HepG2 (cell line): ENCODE data around the gene AKR7A3. TPM values are rescaled to one million over a fixed set of nuclear protein-coding genes. Genes with fewer than 3 reads are reported as not detected.

Experiments
- ATAC-seq: fragments of 200-7000 bp; cut with Tn5 transposase; 3 replicates; pipeline ENCODE4 v1.9.1; 2020; ENCODE audit warnings: mild to moderate bottlenecking, moderate library complexity
- BruUV-seq: library from RNA; stranded (reverse); fragments of 400-500 nt; replicated peaks from 2 replicates; lab custom pipeline; 2021; lab: Mats Ljungman, UMichigan
- CTCF ChIA-PET: fragments of 300-600 bp; formaldehyde crosslinking; extraction: SDS; loops from one replicate; lab custom pipeline; 2021; ENCODE audit warnings: low total read pairs, inconsistent platforms, low intra/inter-chr PET ratio; lab: Yijun Ruan, JAX
- POLR2A ChIA-PET: fragments of 350-600 bp; sonication (Branson Sonifier 250); formaldehyde crosslinking; loops from one replicate; lab custom pipeline; 2020; ENCODE audit warnings: antibody characterized with exemption, inconsistent platforms; lab: Yijun Ruan, JAX
- DNase-seq: peaks from one replicate; pipeline ENCODE4 v3.0.0-alpha.2; 2015; ENCODE audit warnings: low spot score
- FAIRE-seq: peaks from 3 replicates; lab custom pipeline; 2011; peaks lifted over from hg19 to GRCh38; lab: Jason Lieb, UNC
- H2AFZ ChIP-seq: one replicate; pipeline ENCODE4 v1.6.1; 2011; ENCODE audit warnings: low read length, inconsistent platforms
- H3K27ac ChIP-seq: fragments of 300-600 bp; 3 replicates; pipeline ENCODE4 v1.8.0; 2011; ENCODE audit warnings: mixed run types, mild to moderate bottlenecking, mixed read lengths, low read length, inconsistent platforms; ENCODE audit not compliant: insufficient read depth; ENCODE audit errors: extremely low read length
- H3K27me3 ChIP-seq, 2 experiments: fragments of 200-600 bp in 1 of 2; 2 replicates in 1 of 2; 3 replicates in 1 of 2; pipeline versions ENCODE4 v1.6.0 to v1.8.0; 2011; ENCODE audit warnings: low read length in 2 of 2, mild to moderate bottlenecking in 2 of 2, moderate library complexity in 2 of 2, inconsistent platforms in 1 of 2; ENCODE audit not compliant: insufficient read depth in 2 of 2, control insufficient read depth in 1 of 2
- H3K36me3 ChIP-seq, 2 experiments: fragments of 200-600 bp in 1 of 2; replicated peaks in 1 of 2; 2 replicates in 1 of 2; 3 replicates in 1 of 2; pipeline versions ENCODE4 v1.5.1 to v1.8.0; 2011; ENCODE audit warnings: low read length in 2 of 2, inconsistent platforms in 1 of 2; ENCODE audit not compliant: insufficient read depth in 2 of 2, control insufficient read depth in 1 of 2
- H3K4me1 ChIP-seq: 2 replicates; pipeline ENCODE4 v1.5.1; 2012; ENCODE audit warnings: low read length, inconsistent platforms; ENCODE audit not compliant: insufficient read depth
- H3K4me2 ChIP-seq: 2 replicates; pipeline ENCODE4 v1.6.0; 2011; ENCODE audit warnings: low read depth, low read length, inconsistent platforms
- H3K4me3 ChIP-seq, 3 experiments: fragments of 200-600 bp in 1 of 3; sonication (generic), shearing (Covaris generic) in 1 of 3; replicated peaks in 1 of 3; 2 replicates each; pipeline ENCODE4 v1.5.1; 2011 to 2016; ENCODE audit warnings: low read length in 3 of 3, inconsistent platforms in 2 of 3, low read depth in 2 of 3, mild to moderate bottlenecking in 2 of 3, control low read depth in 1 of 3, mixed read lengths in 1 of 3; ENCODE audit not compliant: insufficient read depth in 1 of 3
- H3K79me2 ChIP-seq: one replicate; pipeline ENCODE4 v1.6.1; 2011; ENCODE audit warnings: low read length, inconsistent platforms; ENCODE audit not compliant: insufficient read depth
- H3K9ac ChIP-seq: 2 replicates; pipeline ENCODE4 v1.6.0; 2011; ENCODE audit warnings: mild to moderate bottlenecking, low read depth, low read length, inconsistent platforms; ENCODE audit not compliant: insufficient read depth
- H3K9me3 ChIP-seq: 2 replicates; pipeline ENCODE4 v1.5.1; 2012; ENCODE audit warnings: mild to moderate bottlenecking, low read length
- H4K20me1 ChIP-seq: 2 replicates; pipeline ENCODE4 v1.6.0; 2011; ENCODE audit warnings: inconsistent platforms, mild to moderate bottlenecking, low read length, moderate library complexity; ENCODE audit not compliant: insufficient read depth
- ETV5 ChIP-seq: IDR thresholded peaks from 2 replicates; pipeline ENCODE4 v1.6.1; 2018; ENCODE audit warnings: missing biosample characterization, missing genetic modification reagents, inconsistent platforms, borderline replicate concordance
- KDM4B ChIP-seq: sonication (generic); formaldehyde crosslinking; IDR thresholded peaks from 2 replicates; pipeline ENCODE4 v1.4.0; 2020; ENCODE audit warnings: missing genetic modification reagents
- POLR2A ChIP-seq, 2 experiments: IDR thresholded peaks; 2 replicates each; pipeline ENCODE4 v1.6.1; 2011; ENCODE audit warnings: low read depth in 2 of 2, low read length in 2 of 2, mild to moderate bottlenecking in 1 of 2, moderate library complexity in 1 of 2; ENCODE audit not compliant: insufficient read depth in 1 of 2
- ZNF143 ChIP-seq: sonication (generic); formaldehyde crosslinking; IDR thresholded peaks from 2 replicates; pipeline ENCODE4 v1.4.0; 2020; ENCODE audit warnings: missing genetic modification reagents
- ZNF367 ChIP-seq: sonication (generic); formaldehyde crosslinking; IDR thresholded peaks from 2 replicates; pipeline ENCODE4 v1.4.0; 2020; ENCODE audit warnings: missing genetic modification reagents, borderline replicate concordance
- ZNF83 ChIP-seq: sonication (generic); formaldehyde crosslinking; IDR thresholded peaks from 2 replicates; pipeline ENCODE4 v1.4.0; 2020; ENCODE audit warnings: missing genetic modification reagents, mild to moderate bottlenecking, borderline replicate concordance
- whole genome bisulfite sequencing: methylation state at CpG from one replicate; pipeline ENCODE4 v1.1.6; 2017; ENCODE audit warnings: low lambda C conversion rate; 5-methylcytosine and 5-hydroxymethylcytosine counted together
- in situ Hi-C: cut with HindIII; loops from 2 replicates; pipeline ENCODE4 v1.10.0; 2017; ENCODE audit warnings: low pct_unique_long_range_greater_than_20kb; ENCODE audit not compliant: extremely low pct_ligation_motif_present
- intact Hi-C: fragments of 100-400 bp; cut with micrococcal nuclease; formaldehyde crosslinking; loops from one replicate; pipeline ENCODE4 v1.10.0; 2022; ENCODE audit not compliant: unreplicated experiment
- polyA plus RNA-seq, 8 experiments: library from polyadenylated mRNA; depleted of rRNA in 3 of 8; stranded (reverse) in 7 of 8; unstranded in 1 of 8; fragments of >200 nt; fragmentation: Illumina TruSeq in 4 of 8; extraction: Trizol in 4 of 8; gene quantifications; 2 replicates each; pipeline versions ENCODE4 v1.2.1 to v1.2.3, GENCODE V29; 2011 to 2016; ENCODE audit warnings: low read depth in 4 of 8, missing spikeins in 1 of 8, mixed read lengths in 1 of 8; ENCODE audit not compliant: insufficient read depth in 1 of 8
- total RNA-seq, 5 experiments: library from RNA; depleted of rRNA; stranded (reverse); fragments of >200 nt; fragmentation: Illumina TruSeq; extraction: Trizol; gene quantifications; 2 replicates each; pipeline ENCODE4 v1.2.3, GENCODE V29; 2016; ENCODE audit warnings: low read depth in 1 of 5

AKR7A3 gene
- total and polyA plus RNA-seq, 2 of the 13 experiments (the other 11 are each of a cell fraction or from before 2014, with no cell fraction given) = 0.58 to 1.00 TPM

DNA sequence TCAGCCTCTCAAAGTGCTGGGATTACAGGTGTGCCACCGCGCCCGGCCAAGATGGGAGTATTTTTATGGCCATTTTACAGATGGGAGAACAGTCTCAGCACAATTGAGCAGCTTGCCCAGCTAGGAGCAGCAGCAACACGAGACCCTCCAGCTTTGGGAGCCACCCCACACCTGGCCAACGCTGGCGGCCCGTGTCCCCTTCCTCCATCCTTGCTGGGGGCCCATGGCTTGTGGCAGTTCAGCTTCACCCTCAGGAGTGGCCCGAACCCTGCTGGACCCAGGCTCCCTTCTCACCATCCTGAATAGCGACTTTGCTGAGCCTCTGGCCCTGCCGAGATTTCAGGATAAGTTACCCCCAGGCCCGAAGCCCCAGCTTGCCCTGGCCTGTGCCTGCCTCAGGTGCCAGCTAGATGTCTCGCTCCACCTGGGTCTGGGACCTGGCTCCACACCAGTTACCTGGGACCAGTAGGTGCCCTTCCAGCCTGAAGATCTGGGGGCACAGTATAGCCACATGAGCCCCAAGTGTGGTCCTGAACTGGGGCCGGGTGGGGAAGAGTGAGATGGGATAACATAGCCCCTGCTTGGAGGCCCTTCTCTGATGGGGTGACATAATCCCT, 42.8 kb upstream of the AKR7A3 start (continued):
- no peak for TF ChIP-seq ETV5
- TF ChIP-seq KDM4B (CRISPR knock-in tag) = no peak
- no peak for TF ChIP-seq ZNF83 (CRISPR knock-in tag)
- no peak for TF ChIP-seq ZNF367 (CRISPR knock-in tag)

DNA sequence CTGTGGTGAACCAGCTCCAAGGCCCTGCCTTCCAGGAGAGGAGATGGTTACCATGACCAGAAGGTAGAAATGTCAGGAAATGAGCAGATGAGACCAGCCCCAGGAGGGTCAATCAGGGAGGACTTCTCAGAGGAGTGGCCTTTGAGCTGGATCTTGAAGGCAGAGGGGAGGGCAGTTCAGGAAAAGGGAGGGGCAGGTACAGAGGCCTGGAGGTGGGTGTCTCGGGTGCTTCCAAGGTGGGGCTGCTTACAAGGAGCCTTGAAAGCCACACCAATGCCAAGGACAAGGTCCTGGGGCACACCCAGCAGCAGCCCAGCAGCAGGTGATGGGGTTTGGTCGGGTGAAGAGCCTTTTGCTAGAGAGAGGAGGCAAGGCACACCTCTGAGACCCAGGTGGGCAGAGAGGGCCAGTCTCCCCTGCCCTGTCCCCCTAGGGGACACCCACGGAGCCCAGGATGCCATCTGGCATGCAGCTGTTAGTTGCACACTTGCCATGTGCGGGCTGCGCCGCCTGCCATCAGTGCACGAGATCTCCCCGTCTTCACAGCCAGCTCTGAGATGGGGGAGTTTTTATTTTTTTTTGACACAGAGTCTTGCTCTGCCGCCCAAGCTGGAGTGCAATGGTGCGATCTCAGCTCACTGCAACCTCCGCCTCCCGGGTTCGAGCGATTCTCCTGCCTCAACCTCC, 42.0 kb upstream of the AKR7A3 start:
- Histone ChIP-seq H2AFZ (no peak overlapping the region), H3K9me3 (no peaks in the 10 kb centered on the region), H3K4me3 (no peak overlapping the region), H3K36me3 (peaks cover 11 to 21% of the 10 kb centered on the region in 2 experiments; a peak in 4 of 5 replicates), H3K27me3 (no peaks in the 10 kb centered on the region), H3K27ac (no peak overlapping the region), H4K20me1 (no peaks in the 10 kb centered on the region), H3K4me2 (no peak overlapping the region), H3K4me1 (no peaks in the 10 kb centered on the region), H3K9ac (no peak overlapping the region), H3K79me2 (no peaks in the 10 kb centered on the region)
- ATAC-seq (no peak; the same call in 2 of the 3 replicates), FAIRE-seq (no peak), DNase-seq (no peak)
- BruUV-seq = no TSS peak
- intact Hi-C loops = no loop called here
- in situ Hi-C loops = no loop called here
- over 99% methylated on average over 7 of the region's 14 CpGs for WGBS
- TF ChIP-seq ZNF143 (CRISPR knock-in tag) (no peak), POLR2A (IDR thresholded peaks at IDR 0.05; ENCODE audit: insufficient read depth in 1 of 2, low read depth in 2 of 2, low read length in 2 of 2) (peak in 1 of 2 experiments; percentile 12; a peak in 1 of 4 replicates)
- ChIA-PET POLR2A (interaction anchor here (1.0 to 1.4 kb wide), 2 partner anchors 18 kb away, joined by 3 to 4 read pairs; partner anchors contain the start of genes AKR7A2 and SLC66A1), CTCF (no interaction called here)
